AG04450 (cell line): ENCODE results near the gene MYO1H. TPM values are rescaled to one million over a fixed set of nuclear protein-coding genes. Genes with fewer than 3 reads are reported as not detected.

Experiments used
- CTCF ChIA-PET: fragments of 300-600, 350-600 bp; formaldehyde crosslinking; extraction: SDS; loops from one replicate; lab custom pipeline; 2022; ENCODE audit warnings: antibody characterized with exemption, inconsistent platforms; lab: Charles Lee
- POLR2A ChIA-PET: fragments of 350-600 bp; formaldehyde crosslinking; extraction: SDS; loops from one replicate; lab custom pipeline; 2021; ENCODE audit warnings: antibody characterized with exemption, inconsistent platforms; lab: Yijun Ruan, JAX
- DNase-seq: peaks from one replicate; pipeline ENCODE4 v3.0.0-alpha.2; 2011; ENCODE audit warnings: low read depth, low spot score
- H3K27ac ChIP-seq: one replicate; pipeline ENCODE4 v1.5.1; 2012; ENCODE audit warnings: low read depth, low read length, control low read depth
- H3K27me3 ChIP-seq: one replicate; pipeline ENCODE4 v1.6.0; 2012; ENCODE audit warnings: low read length; ENCODE audit not compliant: control insufficient read depth, insufficient read depth
- H3K4me3 ChIP-seq: 2 replicates; pipeline ENCODE4 v1.5.1; 2011; ENCODE audit warnings: mild to moderate bottlenecking, low read depth, low read length, control low read depth
- H3K9me3 ChIP-seq: 2 replicates; pipeline ENCODE4 v1.5.1; 2012; ENCODE audit warnings: low read length; ENCODE audit not compliant: control insufficient read depth, insufficient read depth
- polyA plus RNA-seq: library from polyadenylated mRNA; depleted of rRNA; stranded (reverse); fragments of >200 nt; gene quantifications from 2 replicates; pipeline ENCODE4 v1.2.3, GENCODE V29; 2011
- TF ChIP-seq, protein P1 (sequence below): IDR thresholded peaks from 2 replicates; pipeline ENCODE4 v1.5.1; 2011; ENCODE audit warnings: low read depth, low read length, control low read depth, inconsistent platforms

MYO1H gene
- polyA plus RNA-seq, 1 experiment = not detected

DNA sequence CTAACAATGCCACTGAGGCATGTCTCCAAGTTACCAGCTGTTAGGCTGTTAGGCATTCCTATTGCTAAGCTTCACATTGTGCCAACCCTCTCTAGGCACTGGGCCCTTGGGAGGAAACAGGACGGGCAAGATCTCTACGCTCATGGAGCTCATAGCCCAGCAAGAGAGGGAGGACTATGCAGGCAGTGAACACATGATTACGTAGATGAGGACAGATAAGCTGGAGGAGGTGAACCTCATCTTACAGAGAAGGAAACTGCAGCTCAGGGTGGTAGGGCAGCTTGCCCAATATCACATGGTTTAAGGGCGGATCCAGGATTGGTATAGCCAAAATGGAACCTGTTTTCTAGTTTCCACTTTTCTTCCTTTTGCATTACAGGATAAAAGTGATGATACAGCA is 137.5 kb downstream of the MYO1H start:
- Histone ChIP-seq H3K27ac (no peak overlapping the region), H3K9me3 (no peaks in the 10 kb centered on the region), H3K27me3 (no peaks in the 10 kb centered on the region), H3K4me3 (no peak overlapping the region)
- CTCF ChIA-PET = interaction anchor here (0.7 kb wide), 1 partner anchor 31 kb away, joined by 7 read pairs; no protein-coding TSS in a partner anchor
- DNase-seq = no peak
- POLR2A ChIA-PET = no interaction called here
- TF ChIP-seq, protein P1, sequence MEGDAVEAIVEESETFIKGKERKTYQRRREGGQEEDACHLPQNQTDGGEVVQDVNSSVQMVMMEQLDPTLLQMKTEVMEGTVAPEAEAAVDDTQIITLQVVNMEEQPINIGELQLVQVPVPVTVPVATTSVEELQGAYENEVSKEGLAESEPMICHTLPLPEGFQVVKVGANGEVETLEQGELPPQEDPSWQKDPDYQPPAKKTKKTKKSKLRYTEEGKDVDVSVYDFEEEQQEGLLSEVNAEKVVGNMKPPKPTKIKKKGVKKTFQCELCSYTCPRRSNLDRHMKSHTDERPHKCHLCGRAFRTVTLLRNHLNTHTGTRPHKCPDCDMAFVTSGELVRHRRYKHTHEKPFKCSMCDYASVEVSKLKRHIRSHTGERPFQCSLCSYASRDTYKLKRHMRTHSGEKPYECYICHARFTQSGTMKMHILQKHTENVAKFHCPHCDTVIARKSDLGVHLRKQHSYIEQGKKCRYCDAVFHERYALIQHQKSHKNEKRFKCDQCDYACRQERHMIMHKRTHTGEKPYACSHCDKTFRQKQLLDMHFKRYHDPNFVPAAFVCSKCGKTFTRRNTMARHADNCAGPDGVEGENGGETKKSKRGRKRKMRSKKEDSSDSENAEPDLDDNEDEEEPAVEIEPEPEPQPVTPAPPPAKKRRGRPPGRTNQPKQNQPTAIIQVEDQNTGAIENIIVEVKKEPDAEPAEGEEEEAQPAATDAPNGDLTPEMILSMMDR = no peak

DNA sequence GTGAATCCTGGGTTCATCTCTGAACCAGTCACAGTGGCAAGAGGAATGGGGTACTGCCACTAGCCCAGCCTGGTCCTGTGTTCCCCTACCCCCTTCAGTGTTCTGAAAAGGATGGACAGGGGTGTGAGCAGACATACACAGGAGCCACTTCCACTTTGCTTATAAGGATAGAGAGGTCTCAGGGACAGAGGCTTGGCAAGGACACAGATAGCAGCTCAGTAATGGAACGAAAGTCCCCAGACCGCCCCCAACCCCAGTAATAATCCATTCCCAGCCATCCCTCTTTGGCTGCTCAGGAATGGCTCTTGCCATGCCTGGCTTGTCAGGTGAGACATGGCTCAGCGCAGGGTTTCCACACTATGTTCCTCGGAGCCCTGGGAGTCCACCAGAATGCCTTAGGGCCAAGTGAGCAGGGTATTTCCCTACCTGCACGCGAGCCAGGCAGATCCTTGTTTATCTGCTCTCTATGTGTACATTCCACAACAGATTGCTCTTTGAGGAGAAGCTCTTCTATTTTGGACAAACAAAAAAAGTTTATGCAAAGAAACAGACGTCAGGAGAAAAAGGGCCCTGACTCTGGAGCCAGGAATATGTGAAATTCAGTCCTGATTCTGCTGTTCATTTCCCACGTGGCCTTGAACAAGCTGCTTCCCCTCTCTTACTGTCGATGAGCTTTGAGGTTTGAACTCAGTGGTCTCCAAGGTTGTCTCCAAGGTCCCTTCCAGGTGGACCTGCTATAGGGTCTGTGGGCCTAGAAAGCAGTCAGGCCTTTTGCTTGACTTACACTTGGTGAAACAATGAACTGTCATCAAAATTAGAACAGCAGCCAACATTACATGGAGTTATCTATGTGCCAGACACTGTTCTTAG is 139.7 kb downstream of the MYO1H start:
- H3K27me3 ChIP-seq = no peaks in the 10 kb centered on the region
- DNase-seq = no peak
- TF ChIP-seq, protein P1 = no peak
- no peak overlapping the region for H3K27ac ChIP-seq
- H3K4me3 ChIP-seq = no peak overlapping the region
- no peaks in the 10 kb centered on the region for H3K9me3 ChIP-seq
- ChIA-PET CTCF (no interaction called here), POLR2A (no interaction called here)

DNA sequence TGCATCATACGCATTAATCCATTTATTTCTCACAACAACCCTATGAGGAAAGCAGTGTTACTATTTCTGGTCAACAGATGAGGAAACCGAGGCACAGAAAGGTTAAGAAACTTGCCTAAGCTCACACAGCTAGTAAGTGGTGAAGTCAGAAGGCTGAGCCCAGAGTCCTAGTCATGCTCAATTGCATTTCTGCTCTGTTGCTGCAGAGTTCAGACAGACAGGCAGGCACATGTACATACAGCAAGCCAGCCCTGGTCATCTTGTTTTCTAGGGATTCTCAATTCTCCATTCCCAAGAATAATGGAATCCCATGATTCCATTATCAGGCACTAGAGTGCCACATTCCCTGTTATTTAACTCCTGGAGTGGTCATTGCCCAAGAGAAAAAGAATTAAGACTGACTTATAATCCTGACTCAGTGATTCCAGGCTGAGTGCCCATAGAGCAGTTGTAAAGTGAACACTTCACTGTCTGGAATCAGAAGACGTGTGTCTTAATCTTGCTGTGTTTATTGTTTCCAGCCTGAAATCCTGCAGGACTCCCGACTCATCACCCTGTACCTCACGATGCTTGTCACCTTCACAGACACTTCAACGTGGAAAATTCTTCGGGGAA is 140.5 kb downstream of the MYO1H start:
- ChIA-PET POLR2A (no interaction called here), CTCF (interaction anchor here (1.0 kb wide), 1 partner anchor 60 kb away, joined by 4 read pairs; no protein-coding TSS in a partner anchor)
- Histone ChIP-seq H3K4me3 (no peak overlapping the region), H3K9me3 (no peaks in the 10 kb centered on the region), H3K27ac (no peak overlapping the region), H3K27me3 (no peaks in the 10 kb centered on the region)
- DNase-seq = no peak
- TF ChIP-seq, protein P1 = no peak

DNA sequence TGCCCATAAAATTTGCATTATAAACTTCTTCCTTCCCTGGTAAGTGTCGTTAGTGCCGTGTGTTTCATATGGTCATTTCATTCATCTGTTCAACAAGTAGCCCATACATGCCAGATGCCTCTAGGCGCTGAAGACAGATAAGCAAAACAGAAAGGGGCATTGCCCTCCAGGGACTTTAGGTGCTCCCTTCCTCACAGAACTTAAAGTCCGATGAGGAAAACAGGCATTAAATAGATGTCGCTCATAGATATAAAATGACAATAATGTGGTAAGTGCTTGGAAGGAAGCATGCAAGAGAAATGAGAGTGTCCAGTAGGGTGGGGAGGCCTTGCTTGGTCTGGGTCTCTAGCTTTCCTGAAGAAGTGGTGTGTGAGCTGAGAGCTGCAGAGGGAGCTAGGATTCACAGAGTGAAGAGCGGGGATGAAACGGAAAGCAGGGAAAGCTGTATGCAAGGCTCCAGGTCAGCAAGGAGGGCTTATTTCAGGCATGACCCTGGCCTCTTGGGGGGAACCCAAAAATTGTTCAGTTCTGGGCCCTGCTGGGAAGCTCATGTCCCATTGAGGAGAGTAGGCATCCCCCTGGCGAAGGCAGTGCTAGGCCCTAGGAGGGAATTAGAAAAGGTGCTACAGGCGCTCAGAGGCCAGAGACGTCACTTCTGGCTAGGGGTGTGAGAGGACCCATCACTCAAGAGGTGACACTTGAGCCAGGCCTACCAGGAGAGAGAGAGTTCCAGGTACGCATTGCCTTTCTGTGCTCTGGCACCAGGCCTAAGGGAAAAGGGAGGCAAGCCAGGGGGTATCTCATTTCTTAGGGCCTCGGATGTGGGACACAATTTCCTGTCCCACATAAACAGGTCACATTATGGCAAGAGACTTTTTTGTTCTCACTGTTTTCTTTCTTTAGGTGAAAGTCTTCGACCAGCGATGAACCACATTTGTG is 141.6 kb downstream of the MYO1H start:
- TF ChIP-seq, protein P1 = no peak
- Histone ChIP-seq H3K27me3 (no peaks in the 10 kb centered on the region), H3K4me3 (no peak overlapping the region), H3K9me3 (no peaks in the 10 kb centered on the region), H3K27ac (no peak overlapping the region)
- ChIA-PET CTCF (interaction anchor here (1.0 to 1.5 kb wide), 2 partner anchors 61 kb away, joined by 4 to 8 read pairs; no protein-coding TSS in a partner anchor), POLR2A (no interaction called here)
- no peak for DNase-seq
